HG03039 (cell line): ENCODE data around the gene P2RY13.

ENCODE experiments used
- ATAC-seq: cut with Tn5 transposase; IDR thresholded peaks from one replicate; pipeline ENCODE4 v1.9.1; 2021; ENCODE audit warnings: mild to moderate bottlenecking, moderate library complexity; ENCODE audit not compliant: unreplicated experiment

Gene P2RY13

GRCh38 chr3:151321526-151321925, 7.8 kb downstream of the P2RY13 start:
- no peak for ATAC-seq

GRCh38 chr3:151320131-151320530, 9.2 kb downstream of the P2RY13 start:
- ATAC-seq: no peak

GRCh38 chr3:151319628-151320027, 9.7 kb downstream of the P2RY13 start:
- no peak for ATAC-seq

- no peak for ATAC-seq
Measured at GRCh38 chr3:151318991-151319390, 10.4 kb downstream of the P2RY13 start.

- ATAC-seq: no peak
Measured at GRCh38 chr3:151318313-151318712, 11.0 kb downstream of the P2RY13 start.

- no peak for ATAC-seq
Measured at GRCh38 chr3:151316267-151316991, 12.9 kb downstream of the P2RY13 start, which contains the start of gene GPR87. GPR87 (minus strand) TSS chr3:151316820; CDS start chr3:151300100, 16,720 bp downstream.

GRCh38 chr3:151315846-151316245, 13.5 kb downstream of the P2RY13 start:
- ATAC-seq: no peak

- no peak for ATAC-seq
Measured at GRCh38 chr3:151315136-151315535, 14.2 kb downstream of the P2RY13 start.

GRCh38 chr3:151314593-151314992, 14.8 kb downstream of the P2RY13 start:
- no peak for ATAC-seq

- no peak for ATAC-seq
Measured at GRCh38 chr3:151314137-151314536, 15.2 kb downstream of the P2RY13 start.

GRCh38 chr3:151312972-151313371, 16.4 kb downstream of the P2RY13 start:
- no peak for ATAC-seq

GRCh38 chr3:151309566-151309965, 19.8 kb downstream of the P2RY13 start:
- ATAC-seq: no peak

- ATAC-seq: no peak
Measured at GRCh38 chr3:151307583-151308488, 21.5 kb downstream of the P2RY13 start.

- no peak for ATAC-seq
Measured at GRCh38 chr3:151307131-151307530, 22.2 kb downstream of the P2RY13 start.

- no peak for ATAC-seq
Measured at GRCh38 chr3:151306168-151306810, 23.1 kb downstream of the P2RY13 start.

GRCh38 chr3:151305775-151306151, 23.6 kb downstream of the P2RY13 start:
- no peak for ATAC-seq

GRCh38 chr3:151305060-151305774, 24.1 kb downstream of the P2RY13 start:
- ATAC-seq: no peak

GRCh38 chr3:151303751-151304150, 25.6 kb downstream of the P2RY13 start:
- ATAC-seq: no peak

- ATAC-seq: no peak
Measured at GRCh38 chr3:151301787-151302186, 27.6 kb downstream of the P2RY13 start.

- ATAC-seq: no peak
Measured at GRCh38 chr3:151300539-151300938, 28.8 kb downstream of the P2RY13 start.

GRCh38 chr3:151299006-151299405, 30.3 kb downstream of the P2RY13 start:
- ATAC-seq: no peak
